ENCODE measurements around the gene CHST11.

The CHST11 gene

GRCh38 chr12:104631867-104632266 is 175.1 kb downstream of the CHST11 start:
- DNase-seq (ENCODE audit: low read depth) = no peak

GRCh38 chr12:104632724-104633201 is 176.0 kb downstream of the CHST11 start:
- DNase-seq (ENCODE audit: low read depth) = no peak

GRCh38 chr12:104634044-104634443 is 177.3 kb downstream of the CHST11 start:
- DNase-seq (ENCODE audit: low read depth) = no peak

- DNase-seq (ENCODE audit: low read depth) = no peak
Measured at GRCh38 chr12:104634852-104635251, 178.1 kb downstream of the CHST11 start.

GRCh38 chr12:104635607-104636343 is 179.0 kb downstream of the CHST11 start:
- DNase-seq (ENCODE audit: low read depth) = no peak

GRCh38 chr12:104636496-104636895 is 179.7 kb downstream of the CHST11 start:
- DNase-seq (ENCODE audit: low read depth) = no peak

- no peak for DNase-seq (ENCODE audit: low read depth)
Measured at GRCh38 chr12:104637604-104638003, 180.9 kb downstream of the CHST11 start.

GRCh38 chr12:104638218-104638850 is 181.6 kb downstream of the CHST11 start:
- DNase-seq (ENCODE audit: low read depth) = no peak

- DNase-seq (ENCODE audit: low read depth) = no peak
Measured at GRCh38 chr12:104638851-104639240, 182.1 kb downstream of the CHST11 start.

GRCh38 chr12:104640956-104641355 is 184.2 kb downstream of the CHST11 start:
- DNase-seq (ENCODE audit: low read depth) = no peak

GRCh38 chr12:104641862-104642261 is 185.1 kb downstream of the CHST11 start:
- no peak for DNase-seq (ENCODE audit: low read depth)

- no peak for DNase-seq (ENCODE audit: low read depth)
Measured at GRCh38 chr12:104643093-104643818, 186.5 kb downstream of the CHST11 start.

- no peak for DNase-seq (ENCODE audit: low read depth)
Measured at GRCh38 chr12:104643819-104644669, 187.3 kb downstream of the CHST11 start.

GRCh38 chr12:104648756-104649155 is 192.0 kb downstream of the CHST11 start:
- no peak for DNase-seq (ENCODE audit: low read depth)

GRCh38 chr12:104649217-104649824 is 192.6 kb downstream of the CHST11 start:
- no peak for DNase-seq (ENCODE audit: low read depth)

- DNase-seq (ENCODE audit: low read depth) = no peak
Measured at GRCh38 chr12:104649921-104650320, 193.2 kb downstream of the CHST11 start.

GRCh38 chr12:104650541-104650940 is 193.8 kb downstream of the CHST11 start:
- DNase-seq (ENCODE audit: low read depth) = no peak

- no peak for DNase-seq (ENCODE audit: low read depth)
Measured at GRCh38 chr12:104651811-104652210, 195.1 kb downstream of the CHST11 start.

- no peak for DNase-seq (ENCODE audit: low read depth)
Measured at GRCh38 chr12:104652358-104652757, 195.6 kb downstream of the CHST11 start.

- DNase-seq (ENCODE audit: low read depth) = no peak
Measured at GRCh38 chr12:104652910-104653309, 196.2 kb downstream of the CHST11 start.
